Calu3 (cell line): ENCODE measurements around the gene SVOP. TPM values are rescaled to one million over a fixed set of nuclear protein-coding genes. Genes with fewer than 3 reads are reported as not detected.

ENCODE experiments used
- BruUV-seq: library from RNA; stranded (reverse); fragments of 400-500 nt; replicated peaks from 2 replicates; lab custom pipeline; 2021; lab: Mats Ljungman, UMichigan
- CTCF ChIA-PET: fragments of 300-600 bp; sonication (Branson Sonifier 250); formaldehyde crosslinking; loops from one replicate; lab custom pipeline; 2022; ENCODE audit warnings: antibody characterized with exemption; lab: Charles Lee
- DNase-seq: peaks from one replicate; pipeline ENCODE4 v3.0.0; 2022
- H3K27ac Mint-ChIP-seq: one replicate; pipeline ENCODE4 v1.8.0; 2022; ENCODE audit warnings: mixed read lengths; ENCODE audit not compliant: unreplicated experiment
- H3K27me3 Mint-ChIP-seq: one replicate; pipeline ENCODE4 v1.8.0; 2022; ENCODE audit warnings: mixed read lengths; ENCODE audit not compliant: unreplicated experiment
- H3K36me3 Mint-ChIP-seq: one replicate; pipeline ENCODE4 v1.8.0; 2022; ENCODE audit warnings: mild to moderate bottlenecking, moderate library complexity, mixed read lengths; ENCODE audit not compliant: insufficient read depth, unreplicated experiment
- H3K4me1 Mint-ChIP-seq: one replicate; pipeline ENCODE4 v1.8.0; 2022; ENCODE audit warnings: mild to moderate bottlenecking, low read depth, mixed read lengths; ENCODE audit not compliant: unreplicated experiment
- H3K4me3 Mint-ChIP-seq: one replicate; pipeline ENCODE4 v1.8.0; 2022; ENCODE audit warnings: mild to moderate bottlenecking, low read depth, moderate library complexity, mixed read lengths; ENCODE audit not compliant: unreplicated experiment
- H3K9me3 Mint-ChIP-seq: one replicate; pipeline ENCODE4 v1.8.0; 2022; ENCODE audit warnings: low read depth, mixed read lengths; ENCODE audit not compliant: unreplicated experiment
- intact Hi-C: fragments of 100-400 bp; cut with micrococcal nuclease; formaldehyde crosslinking; loops from one replicate; pipeline ENCODE4 v1.10.0; 2022; ENCODE audit not compliant: unreplicated experiment
- total RNA-seq: library from RNA; stranded (reverse); gene quantifications from 2 replicates; pipeline ENCODE4 v1.2.3, GENCODE V29; 2022
- TF ChIP-seq, protein P1 (sequence below): fragments of 200-600 bp; IDR thresholded peaks from one replicate; pipeline ENCODE4 v1.8.0; 2022; ENCODE audit warnings: antibody characterized with exemption; ENCODE audit not compliant: unreplicated experiment

Gene SVOP
- total RNA-seq, 1 experiment from 2014 or later, result not detected

DNA sequence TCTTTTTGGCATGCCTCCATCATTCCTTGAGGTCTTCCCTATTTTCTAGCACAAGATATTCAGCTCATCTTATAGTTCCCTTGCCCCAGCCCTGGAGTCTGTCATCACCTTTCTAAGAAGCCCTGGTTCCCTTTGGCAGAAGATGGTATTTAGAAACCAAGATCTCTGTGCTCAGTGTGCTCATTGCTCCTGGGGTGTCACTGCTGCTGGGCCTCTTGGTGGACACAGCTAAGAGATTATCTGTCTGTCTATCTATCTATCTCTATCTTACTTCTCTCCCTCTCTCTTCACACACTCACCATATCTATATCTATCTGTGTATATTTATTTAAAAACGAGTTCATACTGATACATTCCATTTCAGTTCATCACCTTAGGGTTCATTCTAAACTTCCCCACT, 73.8 kb downstream of the SVOP start:
- DNase-seq, result no peak
- Mint-ChIP-seq H3K27me3 (peaks cover 10% of the 10 kb centered on the region), H3K27ac (no peak overlapping the region), H3K4me1 (no peaks in the 10 kb centered on the region), H3K9me3 (peaks cover 6% of the 10 kb centered on the region), H3K36me3 (no peaks in the 10 kb centered on the region), H3K4me3 (no peak overlapping the region)
- no TSS peak for BruUV-seq
- TF ChIP-seq, protein P1, sequence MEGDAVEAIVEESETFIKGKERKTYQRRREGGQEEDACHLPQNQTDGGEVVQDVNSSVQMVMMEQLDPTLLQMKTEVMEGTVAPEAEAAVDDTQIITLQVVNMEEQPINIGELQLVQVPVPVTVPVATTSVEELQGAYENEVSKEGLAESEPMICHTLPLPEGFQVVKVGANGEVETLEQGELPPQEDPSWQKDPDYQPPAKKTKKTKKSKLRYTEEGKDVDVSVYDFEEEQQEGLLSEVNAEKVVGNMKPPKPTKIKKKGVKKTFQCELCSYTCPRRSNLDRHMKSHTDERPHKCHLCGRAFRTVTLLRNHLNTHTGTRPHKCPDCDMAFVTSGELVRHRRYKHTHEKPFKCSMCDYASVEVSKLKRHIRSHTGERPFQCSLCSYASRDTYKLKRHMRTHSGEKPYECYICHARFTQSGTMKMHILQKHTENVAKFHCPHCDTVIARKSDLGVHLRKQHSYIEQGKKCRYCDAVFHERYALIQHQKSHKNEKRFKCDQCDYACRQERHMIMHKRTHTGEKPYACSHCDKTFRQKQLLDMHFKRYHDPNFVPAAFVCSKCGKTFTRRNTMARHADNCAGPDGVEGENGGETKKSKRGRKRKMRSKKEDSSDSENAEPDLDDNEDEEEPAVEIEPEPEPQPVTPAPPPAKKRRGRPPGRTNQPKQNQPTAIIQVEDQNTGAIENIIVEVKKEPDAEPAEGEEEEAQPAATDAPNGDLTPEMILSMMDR, result no peak
- CTCF ChIA-PET, result no interaction called here
- intact Hi-C loops, result no loop called here

DNA sequence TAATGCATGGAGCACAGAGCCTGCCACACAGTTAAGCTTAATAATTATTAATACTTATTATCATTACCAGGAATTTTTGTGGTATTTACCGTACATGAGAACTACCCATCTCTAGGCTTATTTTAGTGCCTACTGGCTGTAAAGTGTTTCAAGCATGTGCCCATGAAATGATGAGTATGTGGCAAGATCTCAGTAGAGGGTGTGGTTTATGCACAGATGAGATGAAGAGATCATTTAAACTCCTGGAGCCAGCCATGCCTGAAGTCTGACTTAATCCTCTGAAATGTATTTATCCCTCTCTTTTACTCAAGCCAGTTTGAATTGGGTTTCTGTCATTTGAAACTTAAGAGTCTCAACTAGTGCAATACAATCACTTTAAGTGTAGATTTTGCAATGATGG, 80.7 kb downstream of the SVOP start:
- Mint-ChIP-seq H3K27ac (no peak overlapping the region), H3K27me3 (peaks cover 65% of the 10 kb centered on the region), H3K9me3 (no peaks in the 10 kb centered on the region), H3K4me1 (no peaks in the 10 kb centered on the region), H3K4me3 (no peak overlapping the region), H3K36me3 (no peaks in the 10 kb centered on the region)
- no TSS peak for BruUV-seq
- intact Hi-C loops, result no loop called here
- CTCF ChIA-PET, result interaction anchor here (1.0 kb wide), 1 partner anchor 14 kb away, joined by 3 read pairs; no protein-coding TSS in a partner anchor
- TF ChIP-seq, protein P1, result no peak
- DNase-seq, result no peak

DNA sequence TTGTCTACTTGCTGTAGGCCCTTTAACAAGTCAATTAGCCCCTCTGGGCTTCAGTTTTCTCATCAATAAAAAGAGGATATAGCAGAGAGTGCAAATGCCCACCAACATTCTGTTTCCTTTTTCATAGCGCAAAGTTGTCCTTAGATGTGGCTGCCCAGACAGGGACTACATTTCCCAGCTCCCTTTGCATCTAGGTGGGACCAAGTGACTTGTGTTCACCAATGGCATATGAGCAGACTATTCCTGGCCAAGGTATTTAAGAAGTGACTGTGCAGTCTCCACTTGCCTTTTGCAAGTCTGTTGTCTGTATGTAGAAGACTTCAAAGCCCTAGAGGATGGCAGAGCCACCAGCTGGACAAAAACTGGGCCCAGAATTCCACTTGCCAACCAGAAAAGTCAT, 81.3 kb downstream of the SVOP start:
- peak; percentile 26 for DNase-seq
- no TSS peak for BruUV-seq
- CTCF ChIA-PET, result interaction anchor here (0.8 to 1.0 kb wide), 2 partner anchors 11 to 14 kb away, joined by 3 to 5 read pairs; no protein-coding TSS in a partner anchor
- H3K9me3 Mint-ChIP-seq, result no peaks in the 10 kb centered on the region
- H3K27me3 Mint-ChIP-seq, result peaks cover 70% of the 10 kb centered on the region
- H3K27ac Mint-ChIP-seq, result no peak overlapping the region
- H3K4me1 Mint-ChIP-seq, result no peaks in the 10 kb centered on the region
- TF ChIP-seq, protein P1, result no peak
- H3K4me3 Mint-ChIP-seq, result no peak overlapping the region
- intact Hi-C loops, result loop anchor here (5.0 kb wide), 1 partner anchor 57 kb away; the partner anchor contains the start of gene DAO
- no peaks in the 10 kb centered on the region for H3K36me3 Mint-ChIP-seq

DNA sequence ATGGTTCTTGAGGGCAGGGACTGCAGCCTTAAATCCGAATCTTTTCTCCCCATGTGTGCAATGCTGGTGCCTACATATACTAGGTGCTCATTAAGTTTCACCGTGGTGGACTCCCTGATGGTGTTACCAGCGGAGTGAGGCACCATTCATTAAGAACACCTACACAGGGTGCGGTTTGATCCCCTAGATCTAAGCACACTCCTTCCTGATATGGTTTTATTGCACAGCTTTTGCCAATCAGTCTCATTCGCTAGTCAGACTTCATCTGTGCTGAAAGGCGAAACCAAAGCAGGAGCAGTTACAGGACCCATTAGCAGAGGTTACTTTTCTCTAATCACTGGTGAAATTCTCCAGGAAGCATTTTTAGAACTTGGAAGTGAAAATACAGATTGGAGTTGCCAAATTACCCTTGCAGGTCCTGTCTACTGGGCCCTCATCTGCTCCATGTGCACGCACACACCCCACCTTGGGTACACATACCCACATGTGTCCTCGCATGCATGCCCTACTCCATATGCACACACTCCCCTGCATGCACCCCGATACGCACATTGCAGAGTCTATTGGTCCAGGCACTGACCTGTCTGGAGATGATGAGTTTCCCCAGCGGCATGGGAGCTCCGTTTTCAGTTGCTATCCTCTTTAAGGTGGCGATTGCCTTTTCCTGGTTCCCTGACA, 82.5 kb downstream of the SVOP start:
- Mint-ChIP-seq H3K27ac (no peak overlapping the region), H3K36me3 (no peaks in the 10 kb centered on the region), H3K9me3 (no peaks in the 10 kb centered on the region), H3K4me1 (no peaks in the 10 kb centered on the region), H3K27me3 (peaks cover 82% of the 10 kb centered on the region), H3K4me3 (no peak overlapping the region)
- no peak for DNase-seq
- TF ChIP-seq, protein P1, result no peak
- BruUV-seq, result no TSS peak
- CTCF ChIA-PET, result no interaction called here
- intact Hi-C loops, result loop anchor here (5.0 kb wide), 1 partner anchor 56 kb away; the partner anchor contains the start of gene DAO
